Dermis microvascular lymphatic vessel endothelial cell (primary cell): ENCODE measurements around the gene OSBPL2. TPM values are rescaled to one million over a fixed set of nuclear protein-coding genes. Genes with fewer than 3 reads are reported as not detected.

ENCODE experiments used
- DNase-seq, 2 donors: peaks; one replicate each; pipeline versions ENCODE4 v3.0.0 to v3.0.0-alpha.2; 2010; ENCODE audit warnings: low read depth in 2 of 2
- total RNA-seq: library from RNA; depleted of rRNA; stranded (reverse); fragments of >200 nt; gene quantifications from 2 replicates; pipeline ENCODE4 v1.2.1, GENCODE V29; 2014

Gene OSBPL2
- total RNA-seq, 1 donor from 2014 or later: 22.1 TPM

GRCh38 chr20:62253398-62253797 is 15.1 kb downstream of the OSBPL2 start:
- DNase-seq: no peak

- DNase-seq: no peak
Observed at GRCh38 chr20:62254021-62254724, 15.9 kb downstream of the OSBPL2 start.

GRCh38 chr20:62255976-62256375 is 17.7 kb downstream of the OSBPL2 start:
- no peak for DNase-seq

DNA sequence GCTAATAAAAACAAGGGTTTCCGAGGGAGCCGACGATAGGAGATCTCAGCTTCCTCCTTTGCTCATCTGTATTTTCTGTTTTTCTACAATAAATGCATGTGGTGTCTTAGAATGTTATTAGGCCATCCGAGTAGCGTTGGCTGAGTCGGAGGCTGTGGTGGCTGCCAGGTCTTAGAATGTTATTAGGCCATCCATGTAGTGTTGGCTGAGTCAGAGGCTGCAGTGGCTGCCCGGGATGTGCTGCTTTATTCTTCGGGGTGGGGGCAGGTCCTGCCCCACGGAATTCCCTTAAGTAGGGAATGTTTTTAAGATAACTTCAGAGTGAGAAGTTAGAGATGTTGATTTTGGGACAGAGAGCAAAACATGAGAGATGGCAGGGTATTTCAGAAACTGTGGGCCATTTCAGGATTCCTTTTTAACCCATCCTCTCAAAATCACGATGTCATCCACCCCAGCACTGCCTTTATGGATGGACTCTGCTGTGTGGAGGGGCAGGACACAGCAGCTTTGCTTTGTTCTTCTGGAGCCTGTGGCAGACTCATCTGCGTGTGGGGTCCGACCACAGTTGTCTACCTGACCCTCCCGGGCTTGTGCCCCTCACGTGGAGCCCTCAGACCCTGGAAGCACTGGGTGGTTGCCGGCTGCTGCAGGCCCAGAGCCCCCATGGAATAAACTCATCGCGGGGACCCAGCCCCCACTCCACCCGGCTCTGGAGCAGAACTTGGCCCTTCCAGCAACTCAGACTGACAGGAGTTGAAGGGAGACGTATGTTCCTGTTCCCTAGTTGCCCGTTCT is 20.4 kb downstream of the OSBPL2 start:
- DNase-seq: peak in 1 of 2 donors; percentile 31

GRCh38 chr20:62259294-62259565 is 20.9 kb downstream of the OSBPL2 start:
- DNase-seq: no peak

DNA sequence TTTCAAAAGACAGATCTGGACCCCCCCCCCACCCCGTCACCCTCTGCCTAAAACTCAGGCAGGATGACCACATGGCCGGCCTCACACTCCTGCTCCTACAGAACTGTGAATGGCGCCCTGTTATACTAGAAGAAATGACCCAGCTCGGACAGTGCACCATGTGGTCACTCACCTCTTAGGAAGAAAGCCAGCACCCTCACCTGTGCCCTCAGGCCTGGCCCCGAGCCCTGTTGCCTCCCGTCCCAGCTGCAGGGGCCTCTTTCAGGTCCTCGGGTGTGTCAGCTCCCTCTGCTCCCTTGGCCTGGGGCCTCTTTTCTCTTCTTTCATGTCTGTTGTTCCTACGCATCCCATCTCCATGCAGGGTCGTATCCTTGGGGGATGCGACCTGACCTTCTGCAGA is 23.7 kb downstream of the OSBPL2 start:
- DNase-seq: no peak

DNA sequence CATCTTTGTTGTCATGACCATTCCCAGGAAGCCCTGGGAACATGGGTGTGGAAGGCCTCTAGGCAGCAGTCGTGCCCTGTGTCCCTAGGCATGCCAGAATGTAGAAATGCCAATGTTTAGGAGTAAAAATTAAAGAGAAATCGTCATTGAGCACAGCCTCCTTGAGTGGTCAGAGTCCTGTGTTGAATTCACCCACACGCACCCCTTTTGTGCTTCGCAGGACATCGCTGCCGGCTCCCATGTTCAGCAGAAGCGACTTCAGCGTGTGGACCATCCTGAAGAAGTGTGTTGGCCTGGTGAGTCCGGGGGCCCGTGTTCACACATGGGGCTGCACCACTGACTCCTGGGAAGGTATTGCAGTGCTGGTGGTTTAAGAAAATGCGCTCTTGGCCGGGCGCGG is 25.1 kb downstream of the OSBPL2 start:
- DNase-seq: no peak

- DNase-seq: no peak
Observed at GRCh38 chr20:62265365-62265764, 27.0 kb downstream of the OSBPL2 start.

DNA sequence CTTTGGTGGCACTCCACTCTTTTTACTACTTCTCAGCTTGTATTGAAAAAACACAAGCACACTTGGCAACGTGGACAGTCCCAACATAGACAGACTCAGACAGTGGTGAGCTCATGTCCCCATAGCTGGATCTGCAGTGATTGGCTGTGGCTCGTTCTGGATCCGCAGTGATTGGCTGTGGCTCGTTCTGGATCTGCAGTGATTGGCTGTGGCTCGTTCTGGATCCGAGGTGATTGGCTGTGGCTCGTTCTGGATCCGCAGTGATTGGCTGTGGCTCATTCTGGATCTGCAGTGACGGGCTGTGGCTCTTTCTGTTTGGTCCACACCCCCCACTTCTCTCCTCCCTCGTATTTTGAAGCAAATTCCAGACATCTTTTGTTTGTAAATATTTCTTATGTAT is 28.0 kb downstream of the OSBPL2 start:
- DNase-seq: peak in 1 of 2 donors; percentile 8

GRCh38 chr20:62266851-62267250 is 28.5 kb downstream of the OSBPL2 start:
- DNase-seq: no peak

DNA sequence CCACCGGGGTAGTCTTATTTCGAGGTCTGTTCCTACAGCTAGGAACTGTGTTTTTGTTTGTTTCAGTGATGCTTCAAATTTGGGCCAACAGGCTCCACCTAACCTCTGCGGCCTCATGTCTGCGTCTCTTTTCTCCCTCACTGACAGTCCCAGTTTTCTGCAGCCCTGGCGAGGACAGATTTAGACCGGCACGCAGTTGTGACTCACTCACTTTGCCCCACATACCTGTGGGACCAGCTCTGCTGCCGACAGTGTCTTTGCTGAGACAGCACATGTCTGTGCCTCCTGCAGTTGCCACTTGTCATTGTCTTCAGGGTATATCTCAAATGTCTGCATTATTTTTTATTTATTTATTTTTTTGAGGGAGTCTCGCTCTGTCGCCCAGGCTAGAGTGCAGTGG is 29.2 kb downstream of the OSBPL2 start:
- DNase-seq: no peak

DNA sequence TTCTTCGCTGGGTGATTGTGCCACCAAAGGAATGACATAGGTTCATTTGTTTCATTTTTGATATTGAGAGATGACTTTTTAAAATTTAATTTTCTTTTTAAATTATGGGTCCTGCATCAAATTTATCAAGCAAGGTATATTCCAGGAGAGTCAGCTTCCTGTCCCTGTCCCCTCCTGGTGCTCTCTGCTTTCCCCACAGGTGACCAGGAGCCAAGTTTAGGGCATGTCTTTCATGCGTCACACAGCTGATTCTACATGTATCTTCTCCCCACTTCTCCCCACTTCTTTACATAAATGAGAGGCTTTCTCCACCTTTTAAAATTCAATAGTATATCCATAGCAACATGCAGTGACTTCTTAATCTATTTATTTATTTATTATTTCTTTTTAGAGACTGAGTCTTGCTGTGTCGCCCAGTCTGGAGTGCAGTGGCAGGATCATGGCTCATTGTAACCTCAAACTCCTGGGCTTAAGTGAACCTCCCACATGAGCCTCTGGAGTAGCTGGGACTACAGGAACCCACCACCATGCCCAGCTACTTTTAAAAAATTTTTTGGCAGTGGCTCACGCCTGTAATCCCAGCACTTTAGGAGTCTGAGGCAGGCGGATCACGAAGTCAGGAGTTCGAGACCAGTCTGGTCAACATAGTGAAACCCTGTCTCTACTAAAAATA is 30.0 kb downstream of the OSBPL2 start:
- DNase-seq: no peak

DNA sequence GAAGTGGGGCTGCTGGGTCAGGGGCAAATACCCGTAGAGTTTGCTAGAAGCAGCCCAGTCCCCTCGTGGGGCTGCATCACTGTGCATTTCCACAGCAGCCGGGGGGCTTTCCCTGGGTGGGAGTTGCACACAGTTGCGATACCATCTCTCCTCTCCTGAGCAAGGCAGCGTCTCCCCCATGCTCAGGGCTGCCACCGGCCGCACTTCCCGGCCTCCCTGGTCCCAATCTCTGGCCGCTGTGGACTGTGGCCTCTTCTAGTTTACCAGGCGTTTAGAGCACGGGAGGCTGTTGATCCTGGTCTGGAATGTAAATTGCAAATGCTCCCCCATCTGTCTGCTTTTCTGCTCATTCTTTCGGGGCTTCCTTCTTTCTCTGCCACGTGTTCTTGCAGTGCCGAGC is 31.1 kb downstream of the OSBPL2 start:
- DNase-seq: no peak

DNA sequence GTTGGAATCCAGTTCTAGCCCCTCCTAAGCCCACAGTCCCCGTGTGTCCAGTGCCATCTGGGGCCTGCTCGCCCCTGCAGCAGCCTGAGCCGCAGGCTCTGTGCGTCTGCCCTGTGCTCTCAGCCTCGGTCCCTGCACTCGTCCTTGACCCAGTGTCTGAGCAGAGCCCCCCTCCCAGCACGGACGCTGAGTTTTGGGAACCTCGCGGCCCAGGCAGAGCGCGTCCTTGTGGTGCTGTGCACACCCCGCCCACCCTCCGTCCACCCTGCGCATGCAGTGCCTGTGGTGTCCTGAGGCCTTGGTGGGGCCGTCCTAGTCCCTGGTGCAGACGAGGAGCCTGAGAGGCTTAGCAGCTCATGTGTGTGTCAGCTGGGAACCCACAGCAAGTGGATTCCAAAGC is 31.6 kb downstream of the OSBPL2 start:
- DNase-seq: no peak

GRCh38 chr20:62272200-62272599 is 33.9 kb downstream of the OSBPL2 start:
- DNase-seq: no peak

DNA sequence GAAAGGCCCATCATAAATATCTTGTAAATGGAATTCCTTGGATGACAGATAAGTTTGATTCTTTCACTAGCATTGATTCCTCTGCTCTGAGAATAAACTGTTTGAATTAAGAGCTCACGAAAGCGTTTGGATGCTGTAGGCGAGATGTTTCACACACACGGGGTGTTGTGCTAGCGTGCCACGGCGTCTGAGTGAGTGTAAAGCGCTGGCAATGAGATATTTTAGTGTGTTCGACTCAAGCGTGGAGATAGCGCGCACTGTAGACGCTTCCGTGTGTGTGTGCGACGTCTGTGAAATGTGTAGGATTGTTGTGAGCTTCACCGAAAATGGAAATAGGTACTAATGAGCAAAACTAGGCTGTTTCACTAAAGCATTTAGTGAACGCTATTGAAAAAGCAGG is 35.1 kb downstream of the OSBPL2 start:
- DNase-seq: no peak

- no peak for DNase-seq
Observed at GRCh38 chr20:62274332-62274950, 36.1 kb downstream of the OSBPL2 start.

- DNase-seq: no peak
Observed at GRCh38 chr20:62275219-62275618, 36.9 kb downstream of the OSBPL2 start.

DNA sequence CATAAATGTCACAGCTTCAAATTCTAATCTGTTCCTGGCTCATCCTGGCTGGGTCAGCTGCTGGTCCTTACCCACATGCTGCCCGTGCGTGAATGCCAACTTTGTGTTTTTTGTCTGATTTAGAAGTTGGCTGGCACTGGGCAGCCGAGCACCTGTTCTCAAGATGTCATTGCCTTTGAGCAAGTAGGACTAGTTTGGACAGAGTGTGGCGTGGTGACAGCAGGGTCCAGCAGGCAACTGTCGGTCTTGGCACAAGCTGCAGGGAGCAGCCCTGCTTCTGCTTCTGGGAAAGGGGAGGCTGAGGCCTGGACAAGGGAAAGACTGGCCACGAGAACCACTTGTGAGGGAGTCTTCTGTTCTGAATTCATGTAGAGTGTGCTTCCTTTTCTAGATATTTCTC is 38.1 kb downstream of the OSBPL2 start:
- DNase-seq: no peak

DNA sequence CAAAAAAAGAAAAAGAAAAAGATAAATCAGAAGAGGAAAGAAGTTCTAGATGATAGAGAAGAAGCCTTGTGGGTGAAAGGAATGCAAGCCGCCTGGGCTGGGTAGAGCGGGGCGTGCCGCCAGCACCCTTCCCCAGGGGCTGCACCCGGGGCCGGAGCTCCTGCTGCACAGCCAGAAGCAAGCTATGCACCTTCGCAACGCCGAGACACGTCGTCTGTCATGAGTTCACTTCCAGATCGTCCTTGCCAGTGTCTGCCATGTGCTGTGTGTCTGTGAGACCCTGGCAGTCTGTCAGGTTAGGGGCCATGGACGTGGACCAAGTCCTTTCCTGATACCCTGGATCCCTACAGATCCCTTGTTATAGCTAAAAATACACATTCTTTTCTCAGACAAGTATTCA is 38.9 kb downstream of the OSBPL2 start:
- no peak for DNase-seq

DNA sequence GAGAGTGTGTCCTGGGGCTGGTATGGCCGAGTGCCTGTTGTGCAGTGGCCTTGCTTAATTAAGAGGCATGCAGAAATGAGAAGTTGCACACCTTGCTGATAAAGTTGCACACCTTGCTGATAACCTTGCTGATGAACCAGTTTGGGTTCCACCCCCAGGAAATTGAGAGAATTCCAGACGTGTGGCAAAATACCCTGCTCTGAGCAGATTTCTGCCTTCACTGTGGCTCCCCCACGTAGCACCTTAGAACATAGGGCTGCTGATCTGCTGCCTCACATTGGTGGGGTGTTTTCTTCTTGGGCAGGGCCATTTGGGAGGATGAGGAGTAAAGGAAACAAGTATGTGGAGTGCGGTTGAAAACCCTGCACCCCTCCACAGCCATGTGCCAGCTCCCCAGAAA is 42.0 kb downstream of the OSBPL2 start:
- DNase-seq: no peak

DNA sequence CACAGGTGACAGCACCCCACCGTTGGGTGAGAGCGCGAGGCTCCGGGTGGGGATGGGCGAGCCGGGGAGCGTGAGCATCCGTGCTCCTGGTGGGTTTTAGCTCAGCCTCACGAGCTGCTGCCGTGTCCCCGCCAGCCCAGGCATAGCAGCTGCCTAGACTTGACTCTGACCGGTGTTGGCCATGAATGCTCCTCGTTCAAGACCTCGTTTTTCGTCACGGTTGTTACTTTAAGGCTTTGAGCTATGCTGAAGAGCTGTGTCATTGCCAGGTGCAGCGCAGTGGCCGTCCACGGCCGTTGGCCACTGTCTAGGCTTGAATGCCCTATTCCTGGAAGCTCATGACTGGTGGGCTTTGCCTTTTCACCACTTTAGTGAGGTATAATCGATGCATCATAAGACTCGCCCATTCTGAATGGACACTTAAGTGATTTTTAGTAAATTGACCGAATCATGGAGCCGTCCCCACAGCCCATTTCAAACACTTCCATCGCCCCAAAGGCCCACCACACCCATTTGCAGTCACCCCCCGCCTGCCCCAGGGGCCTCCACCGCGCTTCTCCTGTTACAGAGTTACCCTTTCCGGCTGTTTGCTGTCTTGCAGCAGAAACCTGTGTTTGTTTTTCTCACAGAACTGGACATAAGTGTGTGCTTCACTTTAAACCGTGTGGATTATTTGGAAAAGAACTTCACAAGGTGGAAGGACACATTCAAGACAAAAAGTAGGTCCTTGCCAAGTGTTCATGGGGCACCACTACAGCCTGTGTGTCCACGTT is 43.0 kb downstream of the OSBPL2 start:
- DNase-seq: no peak
